ENCODE data around the gene TMEM37. TPM values are rescaled to one million over a fixed set of nuclear protein-coding genes. Genes with fewer than 3 reads are reported as not detected.

The TMEM37 gene
- polyA plus RNA-seq, 12 donors, result 4.8 to 34.7 (median 9.7) TPM; not detected in 1

DNA sequence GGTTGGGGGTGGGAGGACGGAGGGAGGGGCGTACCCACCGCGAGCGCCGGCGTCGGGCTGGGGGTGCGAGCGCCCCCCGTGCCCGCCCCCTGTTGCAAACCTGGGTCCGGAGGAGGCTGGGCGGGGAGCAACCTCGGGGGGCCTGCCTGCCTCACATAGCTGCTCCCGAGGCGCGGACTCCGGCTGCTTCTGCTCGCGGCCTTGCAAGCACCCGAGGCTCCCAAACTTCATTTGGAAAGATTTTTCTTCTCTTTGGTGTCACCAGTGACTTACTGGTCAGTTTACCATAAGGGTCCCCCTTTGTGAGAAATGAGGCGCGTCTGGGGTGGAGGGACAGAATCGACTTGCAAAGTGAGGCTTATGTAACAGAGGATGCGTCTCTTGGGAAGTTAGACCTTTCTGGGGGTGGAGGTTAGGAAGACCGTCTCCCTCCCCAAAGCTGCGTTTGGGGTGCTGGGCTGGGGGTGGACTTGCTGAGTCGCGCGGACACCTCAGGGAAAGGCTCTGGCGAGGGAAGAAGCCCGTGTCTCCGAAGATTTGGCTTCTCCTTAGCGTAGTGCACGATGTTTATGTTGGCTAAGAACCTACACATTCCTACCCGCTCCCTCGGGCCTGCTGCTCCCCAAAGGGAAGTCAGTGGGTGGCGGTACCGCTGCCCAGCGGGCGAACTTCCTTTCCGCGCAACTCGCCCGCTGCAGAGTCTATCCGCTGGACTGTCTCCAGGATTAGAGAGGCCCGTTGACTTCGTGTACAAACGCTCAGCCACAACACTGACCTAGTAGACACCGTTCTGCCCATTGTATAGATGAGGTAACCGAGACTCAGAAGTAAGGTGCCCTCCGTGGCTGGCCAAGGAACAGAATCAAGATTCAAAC lies 559 bp downstream of the TMEM37 start:
- peak; percentile 12 for DNase-seq

DNA sequence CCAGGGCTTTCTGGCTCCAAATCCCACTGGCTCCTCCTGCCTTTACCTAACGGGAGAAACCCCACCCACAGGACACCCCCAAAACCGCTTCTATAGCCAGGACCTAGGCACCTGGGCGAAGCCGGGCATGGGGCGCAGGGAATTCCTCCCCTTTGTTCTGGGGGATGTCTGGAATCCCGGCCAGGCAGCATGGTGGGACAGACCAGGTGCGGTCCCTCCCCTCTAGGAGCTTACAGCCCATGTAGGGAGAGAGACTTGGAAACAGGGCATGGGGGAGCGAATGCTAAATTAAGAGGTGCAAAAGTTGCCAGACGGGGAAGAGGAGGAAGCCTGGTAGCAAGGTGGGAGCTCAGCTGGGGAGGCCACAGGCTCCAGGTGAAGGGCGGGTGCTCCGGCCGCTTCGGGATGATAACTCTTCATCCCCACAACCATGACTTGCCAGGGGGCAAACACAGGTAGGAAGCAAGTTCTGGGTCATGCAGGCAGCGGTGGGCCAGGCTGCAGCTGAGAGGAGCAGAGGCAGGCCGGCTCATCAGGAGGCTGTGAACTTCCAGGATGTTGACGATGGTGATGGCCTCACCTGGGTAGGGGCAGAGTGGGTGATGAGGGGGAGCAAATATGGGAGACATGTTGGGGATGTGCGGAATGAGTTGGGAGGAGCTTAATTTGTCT lies 1.3 kb downstream of the TMEM37 start:
- DNase-seq, result no peak

DNA sequence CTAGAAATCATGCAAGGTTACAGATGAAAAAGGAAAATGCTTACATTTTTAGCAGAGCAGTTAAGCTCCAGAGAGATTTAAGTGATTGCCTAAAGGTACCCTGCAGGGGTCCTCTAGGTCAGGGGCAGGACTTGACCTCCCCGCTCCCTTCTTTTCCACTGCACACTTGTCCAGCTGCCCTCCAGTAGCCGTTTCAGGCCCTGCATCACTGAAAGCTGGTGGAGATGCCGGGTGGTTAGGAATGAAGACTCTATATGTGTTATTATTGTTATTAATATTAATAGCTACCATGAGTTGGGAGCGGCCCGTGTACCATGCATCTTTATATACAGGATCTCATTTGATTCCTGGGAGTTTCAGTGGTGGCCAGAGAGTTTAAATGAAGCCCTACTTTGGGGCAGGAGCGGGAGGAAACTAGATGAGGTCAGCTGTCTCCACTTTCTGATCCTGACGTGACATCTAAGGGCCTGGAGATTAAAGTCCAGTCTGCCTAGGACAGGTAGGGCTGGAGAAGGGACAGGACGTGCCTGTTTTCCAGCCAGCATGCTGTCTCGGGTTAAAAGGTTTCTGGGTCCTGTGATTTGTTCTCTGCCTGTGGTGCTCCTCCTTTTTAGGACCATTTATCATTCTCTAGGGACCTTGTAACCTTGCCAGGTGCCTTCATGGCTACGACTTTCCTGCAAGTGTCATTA lies 2.1 kb downstream of the TMEM37 start:
- DNase-seq, result no peak

DNA sequence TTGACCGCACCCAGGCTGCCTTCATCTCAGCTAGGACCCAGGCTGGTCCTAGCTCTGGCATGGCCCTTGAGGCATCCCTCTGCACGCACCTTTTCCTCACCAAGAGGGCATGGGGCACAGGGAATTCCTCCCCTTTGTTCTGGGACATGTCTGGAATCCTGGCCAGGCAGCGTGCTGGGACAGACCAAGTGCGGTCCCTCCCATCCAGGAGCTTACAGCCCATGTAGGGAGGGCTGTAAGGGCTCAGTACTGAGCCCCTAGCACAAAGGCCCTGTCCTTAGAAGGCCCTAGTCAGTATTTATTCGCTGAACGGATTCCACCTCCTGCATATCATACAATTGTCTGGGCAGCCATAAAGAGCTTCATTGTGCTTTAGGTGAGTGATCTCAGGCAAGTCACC lies 3.0 kb downstream of the TMEM37 start:
- no peak for DNase-seq

DNA sequence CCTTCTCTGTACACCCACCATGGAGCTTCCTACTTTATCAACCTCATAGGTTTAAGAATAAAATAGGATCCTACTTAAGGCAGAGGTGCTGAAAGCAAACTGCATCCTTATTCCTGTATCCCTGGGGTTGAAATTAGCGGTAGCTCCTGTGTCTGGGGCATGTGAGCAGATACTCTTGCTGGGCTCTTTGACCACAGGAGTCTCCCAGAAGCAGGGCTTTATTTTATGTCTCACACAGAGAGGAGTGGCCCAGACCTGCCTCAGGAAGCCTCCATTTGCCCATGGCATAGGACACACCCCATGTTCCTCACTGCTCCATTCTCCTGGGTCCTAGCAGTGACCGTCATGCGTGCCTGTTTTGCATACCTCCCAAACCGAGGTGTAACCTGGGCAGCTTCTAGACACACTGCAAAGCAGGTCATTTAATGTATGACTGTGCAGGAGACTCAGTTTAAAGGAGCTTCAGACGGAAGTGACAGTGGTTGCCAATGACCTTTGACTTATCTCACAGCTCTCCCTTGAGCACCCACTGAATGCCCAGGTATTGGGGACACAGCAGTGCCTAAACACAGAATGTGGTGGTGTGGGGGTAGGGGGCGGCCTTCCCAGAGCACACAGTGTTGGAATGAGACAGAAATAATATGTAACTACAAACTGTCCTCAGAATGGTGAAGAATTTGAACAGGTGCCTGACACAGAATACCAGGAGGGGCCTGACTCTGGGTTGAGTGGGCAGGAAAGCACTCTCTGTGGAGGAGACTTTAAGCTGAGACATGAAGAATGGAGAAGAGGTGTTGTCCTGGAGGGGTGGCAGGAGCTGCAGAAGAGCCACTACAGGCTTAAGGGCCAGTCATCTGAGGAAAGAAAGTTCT lies 3.7 kb downstream of the TMEM37 start:
- DNase-seq, result no peak

DNA sequence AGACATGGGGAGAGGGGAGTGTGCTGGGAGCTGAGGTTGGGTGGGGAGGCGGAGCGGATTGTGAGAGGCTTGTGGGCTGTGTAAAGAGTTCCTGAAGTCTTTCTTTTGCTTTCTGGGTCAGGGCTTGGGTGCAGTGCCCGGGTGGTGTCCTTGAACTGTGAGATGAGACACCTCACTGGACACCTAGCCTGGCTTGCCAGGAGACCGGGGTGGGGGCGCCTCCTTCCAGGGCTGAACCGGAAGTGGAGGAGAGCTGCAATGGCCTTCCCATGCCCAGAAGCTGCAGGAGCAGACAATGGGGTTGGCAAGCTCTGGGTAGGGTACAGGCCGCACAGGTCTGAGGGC lies 4.3 kb downstream of the TMEM37 start:
- no peak for DNase-seq

DNA sequence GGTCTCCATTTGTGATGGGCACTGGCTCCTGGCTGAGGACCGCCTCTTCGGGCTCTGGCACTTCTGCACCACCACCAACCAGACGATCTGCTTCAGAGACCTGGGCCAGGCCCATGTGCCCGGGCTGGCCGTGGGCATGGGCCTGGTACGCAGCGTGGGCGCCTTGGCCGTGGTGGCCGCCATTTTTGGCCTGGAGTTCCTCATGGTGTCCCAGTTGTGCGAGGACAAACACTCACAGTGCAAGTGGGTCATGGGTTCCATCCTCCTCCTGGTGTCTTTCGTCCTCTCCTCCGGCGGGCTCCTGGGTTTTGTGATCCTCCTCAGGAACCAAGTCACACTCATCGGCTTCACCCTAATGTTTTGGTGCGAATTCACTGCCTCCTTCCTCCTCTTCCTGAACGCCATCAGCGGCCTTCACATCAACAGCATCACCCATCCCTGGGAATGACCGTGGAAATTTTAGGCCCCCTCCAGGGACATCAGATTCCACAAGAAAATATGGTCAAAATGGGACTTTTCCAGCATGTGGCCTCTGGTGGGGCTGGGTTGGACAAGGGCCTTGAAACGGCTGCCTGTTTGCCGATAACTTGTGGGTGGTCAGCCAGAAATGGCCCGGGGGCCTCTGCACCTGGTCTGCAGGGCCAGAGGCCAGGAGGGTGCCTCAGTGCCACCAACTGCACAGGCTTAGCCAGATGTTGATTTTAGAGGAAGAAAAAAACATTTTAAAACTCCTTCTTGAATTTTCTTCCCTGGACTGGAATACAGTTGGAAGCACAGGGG lies 5.5 kb downstream of the TMEM37 start:
- DNase-seq, result no peak

DNA sequence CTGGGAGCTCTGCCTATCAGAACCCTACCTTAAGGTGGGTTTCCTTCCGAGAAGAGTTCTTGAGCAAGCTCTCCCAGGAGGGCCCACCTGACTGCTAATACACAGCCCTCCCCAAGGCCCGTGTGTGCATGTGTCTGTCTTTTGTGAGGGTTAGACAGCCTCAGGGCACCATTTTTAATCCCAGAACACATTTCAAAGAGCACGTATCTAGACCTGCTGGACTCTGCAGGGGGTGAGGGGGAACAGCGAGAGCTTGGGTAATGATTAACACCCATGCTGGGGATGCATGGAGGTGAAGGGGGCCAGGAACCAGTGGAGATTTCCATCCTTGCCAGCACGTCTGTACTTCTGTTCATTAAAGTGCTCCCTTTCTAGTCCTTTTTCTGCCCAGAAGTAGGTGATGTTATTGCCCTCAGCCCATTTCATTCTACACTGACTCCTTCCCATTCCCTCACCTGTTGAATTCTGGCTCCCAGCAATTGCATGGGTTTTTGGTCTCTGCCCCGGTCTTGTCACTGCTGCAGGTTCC lies 6.5 kb downstream of the TMEM37 start:
- DNase-seq, result no peak

DNA sequence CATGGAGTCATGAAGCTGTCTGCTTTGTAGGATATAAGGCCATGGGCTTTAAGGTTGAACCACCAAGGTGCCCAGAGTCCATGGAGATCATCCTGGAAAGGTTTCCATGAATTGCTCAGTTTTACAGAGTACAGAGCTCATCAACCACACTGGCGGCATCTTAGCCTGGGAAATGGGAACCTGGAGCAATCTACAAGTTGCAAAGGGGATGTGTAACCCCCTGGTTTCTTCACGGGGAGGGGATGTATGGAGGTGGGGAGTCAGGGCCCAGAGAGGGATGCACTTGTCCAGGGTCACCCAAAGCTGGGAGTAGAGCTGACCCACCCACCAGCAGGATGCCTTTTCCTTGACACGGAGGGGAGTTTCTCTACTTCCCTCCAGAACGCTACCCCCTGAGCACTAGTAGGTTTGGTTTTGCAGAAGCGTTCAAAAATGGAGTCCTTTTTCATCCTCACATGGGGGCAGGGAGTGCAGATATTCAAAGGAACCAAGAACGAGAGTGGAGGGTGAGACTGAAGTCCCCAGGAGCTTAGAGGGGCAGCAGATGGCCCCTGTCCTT lies 7.2 kb downstream of the TMEM37 start:
- no peak for DNase-seq

DNA sequence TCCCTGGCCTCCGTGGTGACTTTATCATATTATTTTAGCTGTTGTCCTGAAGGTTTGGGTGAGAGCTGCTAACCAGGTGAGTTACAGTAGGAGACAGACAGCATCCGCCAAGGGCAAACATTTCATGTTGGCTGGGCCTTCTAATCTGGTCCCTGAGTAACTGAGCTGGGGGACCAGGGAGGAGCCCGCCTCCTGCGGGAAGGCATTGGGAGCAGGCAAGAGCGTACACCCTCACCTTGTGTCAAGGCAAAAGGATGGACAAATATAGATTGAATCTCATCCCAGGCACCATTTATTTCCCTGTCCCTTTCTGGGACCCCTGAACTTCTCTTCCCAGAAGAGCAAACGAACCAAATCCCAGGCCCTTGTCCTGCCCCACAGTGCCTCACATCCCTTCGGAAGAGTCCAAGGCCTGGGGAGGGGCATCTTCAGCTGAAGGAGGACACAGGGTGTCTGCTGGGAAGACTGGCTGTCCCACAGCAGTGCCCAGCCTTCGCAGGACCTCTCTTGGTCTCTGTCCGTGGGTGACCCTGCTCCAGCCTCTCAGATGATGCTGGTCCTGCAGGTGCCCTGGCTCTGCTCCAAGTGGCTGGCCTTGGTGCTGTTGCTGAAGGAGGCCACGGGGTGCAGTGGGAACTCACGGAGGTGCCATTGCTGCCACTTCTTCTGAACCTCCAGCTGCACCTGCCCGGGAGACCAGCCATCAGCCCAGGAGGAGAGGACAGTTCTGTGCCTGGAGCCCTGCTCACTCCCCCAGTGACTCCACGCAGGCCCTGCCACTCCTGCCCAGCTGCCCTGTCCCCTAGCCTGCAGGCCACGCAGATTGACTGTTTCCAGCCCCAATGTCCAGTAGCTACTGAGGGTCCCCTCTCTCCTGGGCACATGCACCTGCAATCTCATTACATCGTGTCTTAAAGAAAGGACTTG lies 8.2 kb downstream of the TMEM37 start:
- DNase-seq, result no peak

DNA sequence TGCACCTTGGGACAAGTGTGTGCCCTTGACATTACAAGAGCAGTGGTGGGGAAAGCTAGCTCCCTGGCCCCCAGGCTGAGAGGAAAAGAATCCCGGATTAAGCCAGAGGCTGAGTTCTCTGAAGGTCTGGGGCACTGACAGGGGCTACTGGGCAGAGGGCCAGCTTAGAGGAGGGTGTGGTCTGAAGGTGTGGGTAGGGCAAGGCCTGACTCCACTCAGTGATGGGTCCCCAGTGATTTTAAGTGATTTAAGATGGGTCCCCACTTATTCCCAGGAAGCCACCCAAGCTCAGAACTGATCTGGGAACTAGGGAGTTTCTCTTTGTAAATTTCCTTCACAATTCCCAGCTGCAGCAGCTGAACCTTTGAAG lies 8.8 kb downstream of the TMEM37 start:
- DNase-seq, result no peak

DNA sequence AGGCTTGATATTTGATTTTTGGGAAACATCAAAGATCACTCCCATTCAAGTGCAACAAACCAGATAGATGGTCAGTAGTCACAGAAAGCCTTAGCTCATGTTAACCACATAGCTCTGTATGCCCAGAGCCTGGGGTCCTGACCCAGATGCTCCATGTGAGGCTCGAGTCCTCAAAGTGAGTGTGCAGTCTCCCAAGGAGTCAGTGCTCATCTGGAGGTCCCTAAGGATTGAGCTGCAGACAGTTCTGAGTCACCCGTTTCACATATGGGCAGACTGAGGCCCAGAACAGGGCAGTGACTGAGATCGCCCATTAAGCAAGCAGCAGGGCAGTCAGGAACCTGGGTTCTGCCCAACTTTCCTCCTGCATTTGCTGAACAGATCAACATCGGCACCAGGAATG lies 9.2 kb downstream of the TMEM37 start:
- DNase-seq, result no peak

DNA sequence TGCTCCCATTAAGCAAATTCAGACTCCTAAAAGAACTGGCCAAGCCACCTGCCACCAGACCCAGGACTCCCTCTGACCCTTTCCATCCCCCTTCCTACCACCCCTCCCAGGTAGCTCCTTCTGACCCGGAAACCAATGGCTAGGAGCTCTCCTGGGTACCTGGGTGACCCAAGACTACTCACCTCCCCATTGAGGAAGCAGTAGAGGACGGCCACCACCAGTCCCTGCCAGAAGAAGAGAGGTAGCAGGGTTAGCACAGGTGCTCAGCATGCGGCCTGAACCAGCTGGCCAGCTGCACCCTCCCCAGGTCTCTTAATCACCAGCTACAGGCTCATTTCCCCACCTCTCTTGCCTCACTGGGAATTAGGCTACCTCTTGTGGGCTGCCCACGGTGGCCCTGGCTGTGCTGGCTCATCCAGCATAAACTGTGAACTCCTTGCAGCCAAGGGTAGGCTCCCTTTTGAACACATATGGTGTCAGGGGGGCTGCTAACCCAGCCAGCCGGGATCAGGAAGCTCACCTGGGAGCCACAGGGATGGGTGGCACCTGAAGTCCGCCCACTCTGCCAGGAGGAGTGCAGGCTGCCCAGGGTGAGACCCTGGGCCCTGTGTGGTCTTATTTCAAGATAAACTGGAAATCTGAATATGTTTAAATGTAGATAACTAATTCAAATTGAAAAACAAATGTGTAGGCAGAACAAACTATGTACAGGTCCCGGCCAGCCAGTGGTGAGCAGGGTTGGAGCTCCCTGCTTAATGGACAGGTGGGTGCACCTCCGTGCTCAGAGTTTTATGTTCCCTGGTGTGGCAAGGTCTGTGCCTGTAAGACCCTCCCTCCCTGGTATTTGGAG lies 9.9 kb downstream of the TMEM37 start:
- no peak for DNase-seq

DNA sequence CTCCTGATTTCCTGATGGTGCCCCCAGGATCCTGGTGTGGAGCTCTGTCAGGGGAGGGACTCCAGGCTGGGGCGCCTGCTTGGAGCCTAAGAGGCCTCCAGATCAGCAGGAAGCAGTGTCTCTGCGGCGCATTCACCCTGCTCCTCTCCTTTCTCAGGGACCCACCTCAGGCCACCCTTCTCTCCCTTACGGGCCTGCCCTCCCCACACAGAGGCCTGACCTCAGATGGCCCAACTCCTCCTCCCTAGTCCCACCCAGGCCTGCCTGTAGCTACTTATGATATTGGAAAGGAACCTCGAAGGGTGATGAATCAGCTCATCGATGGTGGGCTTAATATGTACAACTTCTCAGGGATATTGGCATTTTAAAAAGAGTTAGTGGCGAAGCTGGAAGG lies 10.6 kb downstream of the TMEM37 start:
- no peak for DNase-seq

DNA sequence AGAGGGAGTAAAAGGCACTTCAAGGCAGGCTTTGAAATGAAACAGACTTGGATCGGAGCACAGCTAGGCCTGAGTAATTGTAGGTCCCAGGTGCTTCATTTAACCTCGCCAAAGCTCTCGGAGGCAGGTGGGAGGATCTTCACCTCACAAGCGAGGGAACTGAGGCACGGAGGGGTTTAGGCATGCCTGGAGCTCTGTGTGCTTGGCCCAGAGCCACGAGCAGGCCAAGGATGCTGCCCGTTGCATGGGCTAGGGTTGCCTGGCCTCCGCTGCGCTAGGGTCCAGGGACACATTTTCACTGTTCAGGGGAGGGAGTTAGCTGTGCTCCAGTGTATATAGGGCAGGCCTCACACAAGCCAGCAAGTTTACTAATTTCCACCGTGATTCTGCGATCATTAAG lies 11.2 kb downstream of the TMEM37 start:
- no peak for DNase-seq

DNA sequence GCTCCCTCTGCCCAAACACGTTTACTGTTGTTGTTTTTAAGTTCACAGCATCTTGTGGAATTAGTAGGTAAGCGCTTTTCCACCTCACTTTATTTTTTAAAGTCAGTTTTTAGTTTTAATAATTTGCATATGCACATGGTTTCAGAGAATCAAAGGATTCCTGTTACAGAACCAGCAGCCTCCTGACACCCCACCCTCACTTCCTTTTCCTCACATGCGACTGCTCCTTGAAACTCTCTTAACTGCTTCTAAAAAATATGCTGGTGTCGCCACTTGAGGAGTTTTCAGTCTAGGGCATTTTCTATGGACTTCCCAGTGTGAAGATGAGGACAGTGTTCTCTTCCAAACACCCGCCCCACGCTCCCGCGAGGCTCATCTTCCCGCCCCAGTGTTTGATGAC lies 14.4 kb downstream of the TMEM37 start:
- DNase-seq, result no peak

DNA sequence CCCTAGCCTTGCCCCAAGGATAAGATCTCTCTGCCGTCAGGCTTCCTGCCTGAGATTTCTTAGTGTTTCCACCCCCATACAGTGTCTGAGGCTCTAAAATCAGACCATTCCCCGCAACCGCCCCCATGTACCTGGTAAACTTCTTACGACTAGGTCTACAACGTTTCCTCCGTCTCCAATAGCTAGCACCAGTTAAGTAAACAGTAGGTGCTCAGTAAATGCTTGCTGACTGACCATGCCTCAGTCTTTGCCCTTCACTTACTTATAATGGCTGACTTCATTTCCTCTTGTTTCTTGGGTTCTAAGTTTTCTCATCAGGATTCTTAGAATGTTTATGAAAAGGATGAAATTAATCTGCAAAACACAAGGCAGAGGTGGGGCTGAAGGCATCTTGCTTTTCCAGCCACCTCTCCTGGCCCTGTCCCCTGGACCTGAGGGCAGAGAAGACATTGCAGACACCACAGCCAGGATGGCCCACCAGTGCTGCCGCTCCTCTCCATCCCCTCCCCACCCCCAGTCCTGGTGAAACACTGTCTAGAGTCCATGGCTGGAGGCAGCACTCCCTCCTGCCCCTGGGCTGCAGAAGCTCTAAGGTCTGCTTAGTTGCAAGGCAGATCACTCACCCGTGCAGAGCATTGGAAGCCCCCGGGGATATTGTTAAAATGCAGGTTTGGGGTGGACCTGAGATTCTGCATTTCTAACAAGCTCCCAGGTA lies 16.9 kb downstream of the TMEM37 start:
- DNase-seq, result no peak

DNA sequence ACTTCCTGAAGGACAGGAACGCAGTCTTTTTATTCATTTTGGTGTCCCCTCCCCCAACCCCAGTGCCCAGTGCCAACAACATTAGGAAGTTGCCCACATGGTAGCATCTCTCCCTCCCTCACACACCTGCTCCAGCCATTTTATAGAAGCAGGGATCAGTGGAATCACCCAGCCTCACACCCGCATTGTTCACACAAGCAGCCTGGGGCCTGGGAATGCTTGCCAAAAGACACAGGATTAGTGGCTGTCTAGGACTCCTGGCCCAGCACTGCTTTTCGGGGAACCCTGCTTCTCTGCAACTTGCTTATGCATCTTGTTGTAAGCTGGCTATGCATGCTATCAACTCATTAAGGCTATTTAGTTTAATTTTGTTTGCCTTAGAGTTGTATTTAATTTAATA lies 17.9 kb downstream of the TMEM37 start:
- DNase-seq, result no peak

Data from muscle of arm (tissue), 12 donors.